ENCODE measurements around the gene CDH18.

CDH18 gene

GRCh38 chr5:19927170-19927569 is 60.8 kb downstream of the CDH18 start:
- DNase-seq, result no peak

- no peak for DNase-seq
Observed at GRCh38 chr5:19923742-19924141, 64.3 kb downstream of the CDH18 start.

- DNase-seq, result no peak
Observed at GRCh38 chr5:19920761-19921160, 67.2 kb downstream of the CDH18 start.

GRCh38 chr5:19918780-19919179 is 69.2 kb downstream of the CDH18 start:
- DNase-seq, result no peak

- no peak for DNase-seq
Observed at GRCh38 chr5:19917588-19918122, 70.3 kb downstream of the CDH18 start.

- DNase-seq, result no peak
Observed at GRCh38 chr5:19910136-19910535, 77.9 kb downstream of the CDH18 start.

GRCh38 chr5:19904766-19905165 is 83.2 kb downstream of the CDH18 start:
- DNase-seq, result no peak

GRCh38 chr5:19903611-19904010 is 84.4 kb downstream of the CDH18 start:
- no peak for DNase-seq

- no peak for DNase-seq
Observed at GRCh38 chr5:19902316-19902934, 85.6 kb downstream of the CDH18 start.

GRCh38 chr5:19900269-19900668 is 87.7 kb downstream of the CDH18 start:
- DNase-seq, result no peak

- DNase-seq, result no peak
Observed at GRCh38 chr5:19891658-19892057, 96.3 kb downstream of the CDH18 start.

- DNase-seq, result no peak
Observed at GRCh38 chr5:19886123-19886917, 101.7 kb downstream of the CDH18 start.

- DNase-seq, result no peak
Observed at GRCh38 chr5:19885040-19885824, 102.8 kb downstream of the CDH18 start.

- no peak for DNase-seq
Observed at GRCh38 chr5:19880859-19881436, 107.1 kb downstream of the CDH18 start.

GRCh38 chr5:19880458-19880857 is 107.5 kb downstream of the CDH18 start:
- no peak for DNase-seq

GRCh38 chr5:19874811-19875210 is 113.2 kb downstream of the CDH18 start:
- DNase-seq, result no peak

GRCh38 chr5:19866090-19866450 is 121.9 kb downstream of the CDH18 start:
- no peak for DNase-seq

GRCh38 chr5:19865336-19866089 is 122.5 kb downstream of the CDH18 start:
- no peak for DNase-seq

- no peak for DNase-seq
Observed at GRCh38 chr5:19862711-19863110, 125.3 kb downstream of the CDH18 start.

- DNase-seq, result no peak
Observed at GRCh38 chr5:19859020-19859419, 129.0 kb downstream of the CDH18 start.

- DNase-seq, result no peak
Observed at GRCh38 chr5:19855931-19856330, 132.1 kb downstream of the CDH18 start.

GRCh38 chr5:19855453-19855852 is 132.5 kb downstream of the CDH18 start:
- no peak for DNase-seq

All from activated CD8-positive, alpha-beta memory T cell treated with anti-CD3 and anti-CD28 coated beads, Interleukin-2, amount 50 U/mL, for 48 hours (primary cell).